Raji (cell line): Measurements from ENCODE around the gene MRPL1.

Experiments
- POLR2A ChIP-seq: IDR thresholded peaks from 2 replicates; pipeline ENCODE4 v1.6.1; 2011; ENCODE audit warnings: low read depth, low read length, control low read depth; ENCODE audit not compliant: insufficient read depth

The MRPL1 gene

DNA sequence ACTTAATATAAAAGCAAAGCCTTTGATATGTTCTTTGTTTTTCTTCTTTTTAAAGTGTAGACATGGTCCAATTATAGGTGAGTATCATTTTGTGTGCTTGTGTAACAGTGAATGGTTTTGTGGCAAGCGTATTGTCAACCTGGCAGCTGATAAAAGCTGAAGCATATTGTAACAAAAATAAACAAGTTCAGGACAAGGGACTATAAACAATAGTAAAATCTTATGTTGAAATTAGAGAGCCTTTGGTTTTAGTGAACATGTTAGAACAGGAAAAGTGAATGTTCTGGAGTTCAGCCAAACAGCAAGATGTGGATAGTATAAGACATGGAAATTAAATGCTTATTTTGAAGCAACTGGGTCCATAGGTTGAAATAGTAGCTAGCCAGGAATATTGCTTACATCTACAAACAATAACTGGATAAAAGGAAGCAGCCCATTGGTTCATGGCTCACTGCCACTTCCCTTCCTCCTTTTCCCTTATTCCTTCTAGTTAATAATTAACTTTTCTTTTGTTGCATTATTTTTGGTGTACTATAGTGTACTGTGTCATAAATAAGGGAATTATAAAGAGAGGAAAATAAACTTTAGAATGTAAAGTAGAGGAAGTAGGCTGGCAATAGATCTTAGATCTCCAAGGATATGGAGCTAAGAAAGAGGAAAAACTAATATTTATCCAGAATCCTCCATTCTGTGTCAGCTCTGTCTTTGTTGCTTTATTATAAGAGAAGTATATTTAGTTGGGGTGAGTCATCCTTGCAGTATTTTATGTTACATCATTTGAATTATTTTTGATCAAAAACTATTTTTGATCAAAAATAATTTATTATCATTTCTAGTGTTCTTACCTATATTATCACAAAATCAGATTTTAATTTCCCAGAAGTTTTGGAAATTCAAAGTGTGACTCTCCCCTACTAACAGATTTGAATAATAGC, 65.6 kb downstream of the MRPL1 start:
- TF ChIP-seq POLR2A = no peak

DNA sequence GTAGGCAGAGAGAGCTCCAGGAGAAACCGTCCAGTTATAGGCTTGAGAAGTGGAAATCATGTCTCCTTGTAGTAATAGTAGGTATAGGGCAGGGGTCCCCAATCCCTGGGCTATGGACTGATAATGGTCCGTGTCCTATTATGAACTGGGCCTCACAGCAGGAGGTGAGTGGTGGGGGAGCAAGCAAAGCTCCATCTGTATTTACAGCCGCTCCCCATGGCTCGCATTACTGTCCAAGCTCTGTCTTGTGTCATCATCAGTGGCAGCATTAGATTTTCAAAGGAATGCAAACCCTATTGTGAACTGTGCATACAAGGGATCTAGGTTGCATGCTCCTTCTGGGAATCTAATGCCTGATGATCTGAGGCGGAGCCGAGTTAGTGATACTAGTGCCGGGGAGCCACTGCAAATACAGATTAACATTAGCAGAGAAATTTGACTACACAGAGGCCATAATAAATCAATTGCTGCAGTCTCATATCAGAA, 67.6 kb downstream of the MRPL1 start:
- TF ChIP-seq POLR2A = no peak

DNA sequence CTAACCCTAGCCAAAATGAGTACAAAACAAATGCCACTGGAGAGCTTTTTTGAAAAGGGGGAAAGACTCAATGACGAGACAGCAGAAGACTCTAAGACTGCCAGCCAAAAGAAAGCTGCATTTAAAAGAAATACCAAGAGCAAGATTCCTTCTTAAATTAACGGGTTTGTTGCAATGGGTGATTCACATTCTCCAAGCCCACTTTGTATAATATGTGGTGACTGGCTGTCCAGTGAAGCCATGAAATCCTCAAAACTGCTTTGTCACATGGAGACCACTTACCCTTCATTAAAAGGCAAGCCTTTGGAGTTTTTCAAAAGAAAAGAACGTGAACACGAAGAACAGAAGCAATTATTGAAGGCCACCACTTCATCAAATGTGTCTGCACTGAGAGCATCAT, 68.2 kb downstream of the MRPL1 start:
- no peak for TF ChIP-seq POLR2A

DNA sequence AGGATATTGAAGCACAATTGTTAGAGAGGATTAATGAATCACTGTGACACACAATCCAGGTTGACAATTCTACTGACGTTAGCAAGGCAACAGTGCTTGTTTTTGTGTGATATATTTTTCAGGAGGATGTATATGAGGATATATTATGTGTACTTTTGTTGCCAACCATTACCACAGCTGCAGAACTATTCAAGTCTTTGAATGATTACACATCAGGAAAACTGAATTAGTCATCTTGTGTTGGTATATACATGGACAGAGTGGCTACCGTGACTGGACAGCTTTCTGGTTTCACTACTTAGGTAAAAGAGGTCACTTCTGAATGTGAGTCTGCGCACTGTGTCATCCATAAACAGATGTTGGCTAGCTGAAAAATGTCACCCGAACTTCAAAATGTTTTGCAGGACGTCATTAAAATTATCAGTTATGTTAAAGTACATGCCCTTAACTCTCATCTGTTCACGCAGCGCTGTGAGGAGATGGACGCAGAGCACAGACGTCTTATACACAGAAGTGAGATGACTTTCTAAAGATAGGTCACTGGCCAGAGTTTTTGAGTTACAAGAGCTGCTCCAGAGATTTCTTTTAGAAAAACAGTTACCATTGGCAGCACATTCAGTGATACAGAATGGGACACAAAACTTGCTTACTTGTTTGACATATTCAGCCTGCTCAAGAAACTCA, 69.0 kb downstream of the MRPL1 start:
- TF ChIP-seq POLR2A = no peak

DNA sequence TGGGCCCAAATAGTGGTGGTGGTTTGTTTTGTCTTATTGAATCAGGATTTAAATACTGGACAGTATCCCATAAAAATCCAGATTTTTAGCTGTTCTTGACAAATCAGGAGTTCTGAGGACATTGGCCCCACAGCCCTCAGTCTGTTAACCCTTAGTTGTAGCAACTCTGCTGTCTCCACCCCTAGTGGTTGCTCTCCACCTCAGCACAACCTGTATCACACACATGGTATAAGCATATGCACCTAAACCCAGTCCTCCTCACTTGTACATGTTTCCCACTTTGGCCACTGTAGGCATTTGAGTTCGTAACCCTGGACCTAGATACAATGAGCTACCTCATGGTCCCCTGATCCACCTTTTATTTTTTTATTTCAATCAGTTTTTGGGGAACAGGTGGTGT, 75.9 kb downstream of the MRPL1 start:
- no peak for TF ChIP-seq POLR2A

DNA sequence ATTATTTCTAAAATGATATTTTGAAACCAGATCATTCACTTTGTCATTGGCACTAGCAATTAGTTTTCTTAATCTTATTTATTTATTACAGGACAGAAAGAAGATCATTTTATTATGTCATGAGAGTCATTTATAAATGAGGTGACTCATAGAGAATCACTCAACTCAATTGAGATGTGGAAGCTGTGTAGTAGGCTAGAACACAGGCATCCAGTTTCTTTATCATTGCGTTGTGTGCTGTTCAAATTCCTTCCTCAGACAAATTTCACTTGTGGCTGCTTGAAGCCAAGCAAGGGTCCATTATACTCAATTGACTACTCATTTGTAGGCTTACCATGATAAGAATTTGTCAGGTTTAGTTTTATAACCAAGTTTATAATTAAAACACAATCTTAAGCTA, 87.6 kb downstream of the MRPL1 start:
- TF ChIP-seq POLR2A = no peak

DNA sequence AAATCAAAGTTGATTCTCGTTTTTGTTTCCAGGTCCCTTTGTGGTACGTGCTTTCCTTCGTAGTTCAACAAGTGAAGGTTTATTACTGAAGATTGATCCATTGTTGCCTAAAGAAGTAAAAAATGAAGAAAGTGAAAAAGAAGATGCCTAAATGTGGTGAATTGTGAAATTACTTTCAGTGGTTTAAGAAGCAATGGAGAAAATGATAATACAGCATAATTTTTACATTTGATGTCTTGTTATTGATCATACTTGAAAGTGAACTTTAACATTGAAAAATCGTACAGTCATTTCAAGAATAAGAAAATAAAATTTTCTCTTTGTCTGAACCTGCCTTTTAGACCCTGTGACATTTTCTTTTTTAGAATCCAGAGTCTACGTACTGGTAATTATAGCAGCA, 89.8 kb downstream of the MRPL1 start:
- no peak for TF ChIP-seq POLR2A

DNA sequence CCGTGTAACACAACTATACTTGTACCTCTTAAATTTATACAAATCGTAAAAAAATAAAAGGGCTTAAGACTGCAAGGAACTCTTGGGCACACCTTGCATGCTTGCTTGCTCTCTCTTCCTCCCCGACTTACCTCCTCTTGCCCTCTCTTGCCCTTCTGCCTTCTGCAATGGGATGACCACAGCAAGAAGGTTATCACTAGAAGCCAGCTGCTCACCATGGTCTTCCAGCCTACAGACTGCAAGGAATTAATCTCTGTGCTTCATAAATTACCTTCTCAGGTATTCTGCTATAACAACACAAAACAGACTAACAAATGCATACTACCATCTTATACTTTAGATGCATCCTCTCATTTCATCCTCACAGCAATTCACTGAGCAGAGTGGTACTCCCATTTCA, 92.1 kb downstream of the MRPL1 start:
- TF ChIP-seq POLR2A = no peak

DNA sequence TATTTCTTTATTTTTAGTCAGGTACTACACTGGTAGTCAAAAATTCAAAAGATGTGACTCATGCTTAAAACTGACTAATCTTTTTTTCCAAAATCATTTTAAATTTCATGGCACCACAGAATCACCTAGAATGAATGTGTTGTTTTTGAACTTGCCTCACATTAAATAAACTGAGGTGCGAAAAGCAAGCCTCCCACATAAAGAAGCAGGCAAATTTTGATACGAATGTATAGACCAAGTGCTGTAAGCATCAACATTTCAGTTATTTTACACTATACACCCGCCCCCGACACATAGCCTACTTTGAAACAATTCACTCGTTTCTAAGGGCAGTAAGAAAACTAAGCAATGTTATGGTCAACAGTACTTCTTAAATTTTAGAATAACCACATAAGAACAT, 94.3 kb downstream of the MRPL1 start:
- TF ChIP-seq POLR2A = no peak

DNA sequence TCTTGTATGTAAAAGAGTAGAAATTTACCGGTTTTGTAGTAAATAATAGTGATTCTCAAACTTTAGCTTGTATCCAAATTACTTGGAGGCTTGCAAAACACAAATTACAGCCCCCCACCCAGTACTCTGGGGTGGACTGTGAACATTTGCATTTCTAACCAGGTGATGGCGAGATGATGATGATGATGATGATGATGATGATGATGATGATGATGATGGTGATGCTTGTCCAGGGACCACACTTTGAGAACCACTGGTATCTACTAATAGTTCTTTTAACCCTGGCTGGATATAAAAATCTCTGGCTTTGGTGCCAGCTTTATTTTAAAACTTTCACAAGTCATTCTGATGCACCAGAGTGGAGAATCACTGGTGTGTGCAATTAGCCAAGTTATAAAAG, 96.3 kb downstream of the MRPL1 start:
- TF ChIP-seq POLR2A = no peak

DNA sequence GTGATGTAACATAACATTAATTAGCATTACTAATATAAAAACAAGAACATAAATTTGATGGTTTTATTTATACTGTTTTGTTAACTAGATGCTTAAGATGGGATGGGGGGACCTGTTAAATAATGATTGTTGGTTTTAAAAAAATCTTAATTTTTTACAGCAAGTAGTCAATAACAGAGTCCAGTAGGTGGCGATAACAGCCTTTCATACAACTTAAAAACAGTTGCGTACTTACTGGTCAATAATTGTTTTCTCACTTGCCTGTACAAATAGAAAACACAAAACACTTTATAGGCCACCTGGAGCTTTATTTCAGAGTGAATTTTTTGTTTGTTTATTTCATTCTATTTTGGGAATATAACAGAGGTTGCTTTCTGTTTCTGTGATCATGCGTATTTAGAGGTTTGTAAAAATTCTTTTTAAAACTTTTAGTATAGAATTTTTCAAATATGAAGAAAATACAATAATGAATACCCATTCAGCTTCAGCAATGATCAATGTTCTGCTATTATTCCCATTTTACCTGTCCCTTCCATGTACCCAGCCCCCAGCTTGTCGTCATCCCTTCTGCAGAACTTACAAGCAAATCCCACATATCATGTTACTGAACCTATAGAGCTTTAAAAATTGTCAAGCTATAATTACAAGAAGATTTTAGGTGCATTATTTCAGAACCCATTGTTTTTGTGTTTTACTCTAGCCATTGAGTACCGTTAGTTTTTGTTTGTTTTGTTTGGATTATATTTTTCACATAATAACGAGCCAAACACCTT, 97.1 kb downstream of the MRPL1 start:
- TF ChIP-seq POLR2A = no peak

DNA sequence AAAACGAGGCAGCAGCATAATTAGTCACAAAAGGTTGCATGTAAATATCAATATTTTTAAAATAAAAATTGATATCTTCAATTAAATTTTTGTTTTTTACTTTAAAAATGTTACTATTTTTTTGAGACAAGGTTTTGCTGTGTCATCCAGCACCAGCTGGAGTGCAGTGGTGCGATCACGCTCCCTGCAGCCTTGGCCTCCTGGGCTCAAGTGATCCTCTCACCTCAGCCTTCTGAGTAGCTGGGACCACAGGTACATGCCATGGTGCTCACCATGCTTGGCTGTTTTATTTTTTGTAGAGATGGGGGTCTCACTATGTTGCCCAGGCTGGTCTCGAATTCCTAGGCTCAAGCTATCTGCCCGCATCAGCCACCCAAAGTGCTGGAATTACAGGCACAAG, 97.7 kb downstream of the MRPL1 start:
- TF ChIP-seq POLR2A = no peak

DNA sequence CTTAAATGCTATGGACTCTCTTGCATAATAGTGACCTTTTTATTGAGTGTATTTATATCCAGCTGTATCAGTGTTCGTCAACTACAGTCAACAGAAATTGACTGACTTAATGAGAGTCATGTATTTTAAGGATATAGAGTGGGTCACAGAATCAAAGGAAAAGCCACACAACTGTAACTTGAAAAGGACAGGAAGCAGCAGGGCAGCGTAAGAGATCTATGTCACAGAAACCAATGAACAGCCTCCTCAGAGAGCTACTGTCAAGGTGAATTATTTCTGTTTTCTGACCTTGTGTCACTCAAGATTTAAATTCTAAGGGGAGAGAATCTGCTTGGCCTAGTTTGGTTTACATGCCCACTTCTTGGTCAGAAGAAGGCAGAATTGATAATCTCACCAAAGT, 100.4 kb downstream of the MRPL1 start:
- no peak for TF ChIP-seq POLR2A

DNA sequence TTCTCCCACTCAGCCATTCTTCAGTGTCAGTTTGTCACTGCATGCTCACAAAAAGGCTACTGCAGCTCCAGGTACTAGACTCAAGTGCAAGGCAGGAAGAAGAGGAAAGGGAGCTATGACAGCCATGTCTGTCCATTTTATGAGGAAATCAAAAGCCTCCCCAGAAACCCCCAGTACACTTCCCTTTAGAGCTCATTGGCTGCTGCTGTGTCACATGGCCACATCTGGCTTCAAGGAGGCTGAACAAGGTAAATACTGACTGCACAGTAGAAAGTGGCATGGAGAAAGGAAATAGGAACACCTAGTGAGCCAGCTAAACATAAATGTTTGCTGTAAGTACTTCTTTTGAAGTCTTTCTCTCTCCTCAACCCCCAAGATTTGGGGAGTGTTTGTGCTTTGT, 127.3 kb downstream of the MRPL1 start:
- TF ChIP-seq POLR2A = no peak

DNA sequence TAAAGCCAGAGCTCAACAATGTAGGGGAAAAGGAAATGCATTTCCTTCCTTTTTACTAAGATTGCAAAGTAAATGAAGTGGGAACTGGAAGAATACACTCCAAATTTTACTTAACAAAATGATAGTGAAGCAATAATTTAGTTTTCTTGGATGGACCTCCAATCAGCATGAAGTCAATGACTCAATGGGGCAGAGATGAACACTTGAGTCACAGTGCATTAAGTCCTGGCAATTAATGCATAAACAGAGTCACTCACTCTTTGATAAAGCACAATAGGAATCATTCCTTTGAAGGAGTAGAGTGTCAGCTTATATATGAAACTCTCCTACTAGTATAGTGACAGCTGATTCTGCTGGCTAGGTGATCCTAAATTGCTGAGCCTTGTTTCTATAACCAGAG, 127.8 kb downstream of the MRPL1 start:
- TF ChIP-seq POLR2A = no peak
